ENCODE data around the gene LZIC. TPM values are rescaled to one million over a fixed set of nuclear protein-coding genes. Genes with fewer than 3 reads are reported as not detected.

LZIC gene
- total and polyA plus RNA-seq, 9 of the 15 experiments (the other 6 are each of a cell fraction or from before 2014, with no cell fraction given): 32.9 to 109 (median 61.7) TPM

GRCh38 chr1:9942399-9942938 lies 722 bp downstream of the LZIC start (continued):
- no peak for TF ChIP-seq ZBTB8A (IDR thresholded peaks at IDR 0.05; ENCODE audit: partially characterized antibody)
- TF ChIP-seq SAP30 (IDR thresholded peaks at IDR 0.05; ENCODE audit: borderline replicate concordance, insufficient read depth, low read depth, low read length, poor library complexity, severe bottlenecking): no peak
- TF ChIP-seq MEIS2 (IDR thresholded peaks at IDR 0.05; ENCODE audit: partially characterized antibody): no peak
- no peak for TF ChIP-seq CREB1 (IDR thresholded peaks at IDR 0.05)
- no peak for TF ChIP-seq CREB1 (CRISPR knock-in tag; IDR thresholded peaks at IDR 0.05)
- no peak for TF ChIP-seq SRSF3 (IDR thresholded peaks at IDR 0.05; ENCODE audit: insufficient read depth, low read length)
- TF ChIP-seq CTCFL (IDR thresholded peaks at IDR 0.05; ENCODE audit: borderline replicate concordance, insufficient read depth, low read depth, low read length, poor library complexity, severe bottlenecking): no peak
- TF ChIP-seq POLR3A (IDR thresholded peaks at IDR 0.05; ENCODE audit: borderline replicate concordance, extremely low read depth, insufficient read depth, insufficient read length): no peak
- no peak for TF ChIP-seq HDAC3 (IDR thresholded peaks at IDR 0.05; ENCODE audit: borderline replicate concordance, partially characterized antibody)
- no peak for TF ChIP-seq ATF2 (CRISPR knock-in tag; IDR thresholded peaks at IDR 0.05)
- no peak for TF ChIP-seq CBX1 (IDR thresholded peaks at IDR 0.05; ENCODE audit: low read depth)
- TF ChIP-seq TEAD2 (tag; IDR thresholded peaks at IDR 0.05): no peak
- peak in 1 of 2 experiments; percentile 62; a peak in 2 of 4 replicates for TF ChIP-seq ARNT (IDR thresholded peaks at IDR 0.05)
- no peak for TF ChIP-seq KLF1 (tag; IDR thresholded peaks at IDR 0.05)
- TF ChIP-seq BRF1 (IDR thresholded peaks at IDR 0.05; ENCODE audit: borderline replicate concordance, extremely low read depth, insufficient read length): no peak
- no peak for TF ChIP-seq ETS1 (conservative IDR thresholded peaks at IDR 0.05; ENCODE audit: control insufficient read depth, low read depth, low read length)
- no peak for TF ChIP-seq TAF9B (IDR thresholded peaks at IDR 0.05; ENCODE audit: partially characterized antibody)
- no peak for TF ChIP-seq ZNF76 (CRISPR knock-in tag; IDR thresholded peaks at IDR 0.05; ENCODE audit: borderline replicate concordance)
- TF ChIP-seq ZNF395 (CRISPR knock-in tag; IDR thresholded peaks at IDR 0.05): no peak
- no peak; the same call in 1 of the 2 replicates for TF ChIP-seq MYC (IDR thresholded peaks at IDR 0.05; ENCODE audit: low read depth, low read length)
- TF ChIP-seq MYC (CRISPR knock-in tag; IDR thresholded peaks at IDR 0.05; ENCODE audit: borderline replicate concordance, low read depth): no peak
- TF ChIP-seq ZFP1 (CRISPR knock-in tag; IDR thresholded peaks at IDR 0.05): no peak

Data from K562 (cell line).